OCI-LY1 (cell line): ENCODE measurements around the gene MUC2.

ENCODE experiments used
- CTCF ChIP-seq: fragments of 200-600 bp; sonication (generic), shearing (Covaris generic); IDR thresholded peaks from 2 replicates; pipeline ENCODE4 v1.5.1; 2017; ENCODE audit warnings: mild to moderate bottlenecking, antibody characterized with exemption, low read length, moderate library complexity, mixed read lengths
- EZH2 ChIP-seq: fragments of 200-600 bp; sonication (generic), shearing (Covaris generic); IDR thresholded peaks from 2 replicates; pipeline ENCODE4 v1.8.0; 2017; ENCODE audit warnings: borderline replicate concordance, mixed run types, mild to moderate bottlenecking, antibody characterized with exemption, low read length, moderate library complexity, mixed read lengths

- TF ChIP-seq CTCF (no peak), EZH2 (no peak)
Measured at GRCh38 chr11:1060410-1060809, 14.3 kb upstream of the MUC2 start.
